Epidermal melanocyte (primary cell): ENCODE data around the gene NADK2.

Experiments used
- DNase-seq: peaks from one replicate; pipeline ENCODE4 v3.0.0; 2011; ENCODE audit warnings: low spot score; ENCODE audit not compliant: insufficient read length

NADK2 gene

DNA sequence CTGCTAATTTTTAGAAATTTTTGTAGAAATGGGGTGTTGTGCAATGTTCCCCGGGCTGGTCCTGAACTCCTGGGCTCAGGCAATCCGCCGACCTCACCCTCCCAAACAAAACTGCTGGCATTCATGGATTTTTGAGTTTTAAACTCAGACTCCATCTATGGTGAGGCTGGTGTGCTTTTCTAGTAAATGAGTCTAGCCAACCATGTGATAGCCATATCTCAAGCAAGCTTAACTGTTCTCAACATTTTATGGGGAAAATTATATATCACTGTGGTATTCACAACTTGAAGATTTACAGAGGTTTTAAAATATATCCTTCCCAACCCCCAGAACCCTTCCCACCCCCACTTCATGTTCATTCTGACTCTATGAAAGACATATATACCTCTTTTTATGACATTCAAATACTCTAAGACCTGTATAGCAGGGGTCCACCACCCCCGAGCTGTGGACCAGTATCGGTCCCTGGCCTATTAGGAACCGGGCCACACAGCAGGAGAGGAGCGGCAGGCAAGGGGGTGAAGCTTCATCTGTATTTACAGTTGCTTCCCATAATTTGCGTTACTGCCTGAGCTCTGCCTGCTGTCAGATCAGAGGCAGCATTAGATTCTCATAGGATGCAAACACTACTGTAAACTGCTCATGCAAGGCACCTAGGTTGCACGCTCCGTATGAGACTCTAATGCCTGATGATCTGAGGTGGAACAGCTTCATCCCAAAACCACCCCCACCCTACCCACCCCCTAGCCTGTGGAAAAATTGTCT, 4.5 kb upstream of the NADK2 start:
- no peak for DNase-seq

DNA sequence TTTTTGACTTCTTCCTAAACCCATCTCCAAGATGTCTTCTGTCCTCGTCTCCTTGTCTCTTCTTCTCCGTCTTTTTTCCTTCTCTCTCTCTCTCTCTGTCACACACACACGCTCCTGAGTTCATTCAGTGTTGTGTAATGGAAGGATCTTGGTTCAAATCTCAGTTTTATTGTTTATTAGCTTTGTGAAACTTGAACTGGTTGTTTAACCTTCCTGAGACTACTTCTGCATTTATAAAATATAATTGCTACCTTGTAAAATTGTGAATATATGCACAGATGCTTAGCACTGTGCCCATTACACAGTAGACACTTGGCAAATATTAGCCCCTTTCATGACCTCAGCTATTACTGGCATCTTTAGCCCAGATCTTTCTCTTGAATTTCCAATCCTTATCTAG, 2.4 kb upstream of the NADK2 start:
- no peak for DNase-seq

DNA sequence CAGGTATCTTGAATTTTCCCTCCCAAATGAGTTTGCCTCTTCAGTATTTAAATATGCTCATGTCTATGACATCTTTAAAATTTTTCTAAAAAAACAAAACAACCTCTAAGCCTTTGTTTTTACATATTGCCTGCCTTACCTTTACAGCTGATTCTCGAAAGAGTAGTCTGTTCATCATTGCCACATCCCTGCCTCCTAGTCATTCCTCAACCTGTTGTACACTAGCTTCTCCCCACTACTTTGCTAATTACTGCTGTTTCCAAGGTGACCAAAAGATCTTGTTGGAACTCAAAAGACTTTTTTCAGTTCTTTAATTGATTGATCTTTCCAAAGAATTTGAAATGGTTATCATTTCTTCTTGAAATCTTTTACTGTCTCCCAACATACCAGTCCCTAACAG, 1.9 kb upstream of the NADK2 start:
- no peak for DNase-seq

DNA sequence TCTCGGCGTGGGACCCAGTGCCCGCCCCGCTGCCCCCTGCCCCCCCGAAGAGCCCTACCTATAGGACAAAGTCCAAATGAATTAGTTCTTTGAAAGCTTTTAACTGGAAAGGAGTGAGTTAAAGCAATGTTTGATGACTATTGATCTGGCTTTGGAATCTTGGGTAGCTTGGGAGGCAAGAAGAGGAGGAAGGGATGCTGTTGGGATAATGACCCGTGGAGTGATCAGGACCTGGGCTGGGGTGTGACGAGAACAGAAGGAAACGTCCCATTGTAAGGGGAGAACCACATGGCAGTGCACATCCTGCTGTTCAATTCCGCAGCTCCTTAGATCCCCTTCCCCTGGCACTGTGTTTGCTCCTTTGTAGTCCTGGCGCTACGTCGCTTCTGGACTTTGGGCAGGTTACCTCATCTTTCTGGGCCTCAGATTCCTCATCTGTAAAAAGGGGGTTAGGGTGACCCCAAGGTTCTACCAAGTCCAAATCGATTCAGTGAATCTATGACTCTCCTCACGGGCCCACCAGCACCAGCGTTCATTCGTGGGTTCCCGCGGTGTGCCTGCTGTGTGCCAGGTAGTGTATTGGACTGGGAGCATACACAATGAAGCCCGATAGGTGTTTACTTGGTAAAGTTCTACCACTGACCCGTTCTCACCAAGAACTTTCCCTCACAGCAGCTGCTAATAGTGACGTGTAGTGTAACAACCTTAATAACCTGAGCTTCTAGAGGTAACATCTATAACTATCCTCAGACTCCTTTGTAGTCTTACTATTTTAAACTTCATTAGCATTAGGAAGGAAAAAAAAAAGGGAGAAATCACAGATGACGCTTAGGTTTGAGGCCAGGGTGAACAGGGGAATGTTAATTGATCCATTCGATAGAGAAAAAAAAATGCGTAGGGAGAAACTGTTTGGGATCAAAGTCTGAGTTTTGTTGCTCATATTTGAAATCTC, 1.1 kb upstream of the NADK2 start:
- no peak for DNase-seq

DNA sequence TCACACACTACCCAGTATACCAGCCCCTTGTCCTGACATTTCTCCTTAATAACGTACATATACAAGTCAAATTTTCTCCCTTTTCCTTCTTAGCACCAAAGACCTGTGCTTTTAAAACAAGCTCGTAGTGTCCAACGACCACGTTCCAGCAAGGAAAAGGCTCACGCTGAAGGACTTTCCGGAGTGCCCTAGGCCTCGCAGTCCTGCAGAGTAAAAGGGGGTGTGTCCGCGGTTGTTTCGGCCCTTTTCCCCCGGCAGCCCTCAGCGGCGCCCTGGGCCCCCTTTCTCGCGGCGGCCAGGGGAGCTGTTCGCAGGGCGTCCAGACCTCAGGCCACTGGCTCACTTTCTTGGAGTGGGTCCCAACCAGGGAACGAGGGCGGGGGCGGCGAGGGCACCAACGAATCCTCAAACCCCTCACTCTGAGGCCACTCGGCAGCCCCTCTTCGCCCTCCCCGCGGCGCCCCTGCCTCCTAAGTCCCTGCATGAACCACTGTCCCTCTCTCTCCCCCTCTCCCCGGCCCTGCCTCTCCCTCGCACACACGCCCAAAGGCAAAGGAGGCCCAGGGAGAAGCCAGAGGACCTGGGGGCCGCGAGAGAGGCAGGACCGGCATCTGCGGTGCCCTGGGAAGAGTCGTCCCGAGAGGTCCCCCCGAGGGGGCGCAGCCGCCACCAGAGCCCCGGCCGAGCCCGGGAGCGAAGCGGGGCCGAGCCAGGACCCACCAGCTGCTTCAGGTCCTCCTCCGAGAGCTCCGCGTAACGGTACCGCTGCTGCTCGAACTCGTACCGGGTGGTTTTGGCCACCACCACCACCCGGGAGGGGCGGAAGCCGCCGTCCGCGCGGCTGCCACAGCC, 720 bp downstream of the NADK2 start:
- DNase-seq: no peak

DNA sequence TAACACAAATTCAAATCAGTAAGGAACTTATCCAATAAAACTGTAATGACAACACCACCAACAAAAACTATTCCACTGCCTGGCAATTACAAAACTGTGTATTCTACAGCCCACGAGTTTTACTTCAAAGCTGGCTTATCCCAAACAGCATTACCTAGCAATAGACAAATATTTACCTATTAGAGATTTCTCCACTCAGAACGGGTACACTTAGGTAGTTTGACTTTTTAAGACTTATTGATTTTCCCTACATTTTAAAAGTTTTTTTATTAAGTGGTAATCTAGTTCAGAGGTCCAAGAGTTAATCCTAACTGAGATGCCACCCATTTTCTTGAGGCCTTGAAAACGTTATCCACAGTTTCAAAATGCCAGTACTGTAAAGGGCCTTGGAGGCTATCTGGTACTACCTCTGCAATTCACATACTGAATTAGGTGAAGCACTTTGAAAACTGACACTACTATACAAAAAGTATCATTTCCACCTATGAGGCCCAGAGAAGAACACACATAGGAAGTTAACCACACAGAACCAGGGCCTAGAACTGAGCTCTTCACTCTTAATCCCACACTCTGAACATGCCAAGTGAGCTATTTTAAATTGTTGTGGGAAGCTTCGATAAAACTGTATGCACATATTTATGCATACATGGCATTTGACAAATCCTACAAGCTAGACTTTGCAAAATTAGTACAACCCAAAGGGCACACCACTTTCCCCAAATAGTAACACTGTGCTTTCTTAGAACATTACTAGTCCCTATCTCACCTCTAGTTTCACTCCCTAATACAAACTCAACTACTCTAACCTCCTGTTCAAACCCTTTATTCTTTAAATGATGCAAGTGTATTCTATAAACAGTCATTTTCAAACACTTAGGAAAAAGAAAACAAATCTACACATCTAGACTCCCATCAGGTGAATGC, 2.1 kb downstream of the NADK2 start:
- no peak for DNase-seq

DNA sequence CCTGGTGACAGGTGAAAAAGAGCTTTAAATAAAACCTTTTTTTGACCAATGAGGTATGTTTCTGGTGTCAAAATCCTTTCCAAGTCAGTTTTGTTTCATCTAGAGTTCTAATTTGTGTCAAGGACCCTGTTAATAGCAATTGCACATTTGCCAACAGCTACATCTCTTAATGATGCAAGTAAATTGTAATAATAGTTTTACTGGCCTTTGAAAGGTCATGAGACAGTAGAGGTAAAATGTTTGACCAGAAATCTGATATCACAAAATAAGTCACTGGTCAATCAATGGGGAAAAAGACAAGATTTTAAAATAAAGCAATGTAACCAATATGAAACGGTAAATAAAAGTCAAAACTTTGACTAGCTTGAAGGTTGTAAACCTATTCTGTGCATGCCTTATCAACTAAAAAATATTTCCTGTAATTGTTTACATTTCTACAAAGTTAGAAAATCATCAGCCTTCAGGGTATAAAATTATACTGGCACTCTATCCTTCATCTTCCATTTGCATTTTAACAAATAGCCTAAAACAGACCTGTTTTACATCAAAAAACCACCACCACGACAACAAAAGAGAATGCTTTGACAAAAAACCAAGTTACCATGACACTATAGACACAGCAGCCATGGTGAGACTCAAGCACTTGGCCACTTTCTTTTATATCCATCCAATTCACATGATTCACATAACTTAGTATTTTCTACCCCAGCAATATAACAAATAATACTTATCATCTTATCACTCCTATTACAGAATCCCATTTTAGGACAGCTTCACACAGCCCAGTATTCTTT, 3.0 kb downstream of the NADK2 start:
- no peak for DNase-seq

DNA sequence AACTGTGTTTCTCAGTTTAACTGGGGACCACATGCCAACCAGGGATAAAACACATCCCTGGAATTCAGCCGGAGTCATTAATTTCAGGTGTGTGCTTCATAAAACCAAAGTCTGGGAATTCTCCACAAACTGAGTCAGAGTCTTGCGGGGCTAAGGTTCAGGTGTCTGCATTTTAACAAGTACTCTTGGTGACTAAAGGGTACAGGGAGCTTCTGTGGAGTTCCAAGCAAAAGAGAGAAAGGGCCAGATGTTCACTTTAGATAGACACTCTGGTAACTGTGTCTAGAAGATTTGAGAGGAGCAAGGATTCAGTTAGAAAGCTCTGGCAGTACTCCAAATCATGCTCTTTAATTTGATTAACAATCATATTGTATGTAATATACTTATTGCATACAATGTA, 4.0 kb downstream of the NADK2 start:
- DNase-seq: no peak

DNA sequence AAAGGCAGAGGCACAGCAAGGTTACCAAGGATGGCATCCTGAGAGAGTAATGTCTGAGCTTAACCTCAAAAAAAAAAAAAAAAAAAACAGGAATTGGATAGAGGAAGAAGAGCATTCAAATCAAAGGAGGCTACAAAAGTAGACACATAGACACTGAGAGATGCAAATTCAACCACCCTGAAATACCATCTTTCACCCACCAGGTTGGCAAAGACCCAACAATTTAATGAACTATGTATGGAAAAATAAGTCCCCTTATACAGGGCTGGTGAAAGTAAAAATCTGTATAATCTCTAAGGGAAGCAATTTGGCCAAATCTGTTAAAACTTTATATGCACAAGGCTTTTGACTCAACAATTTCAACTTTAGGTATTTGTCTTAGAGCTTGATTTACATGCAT, 4.9 kb downstream of the NADK2 start:
- DNase-seq: no peak

DNA sequence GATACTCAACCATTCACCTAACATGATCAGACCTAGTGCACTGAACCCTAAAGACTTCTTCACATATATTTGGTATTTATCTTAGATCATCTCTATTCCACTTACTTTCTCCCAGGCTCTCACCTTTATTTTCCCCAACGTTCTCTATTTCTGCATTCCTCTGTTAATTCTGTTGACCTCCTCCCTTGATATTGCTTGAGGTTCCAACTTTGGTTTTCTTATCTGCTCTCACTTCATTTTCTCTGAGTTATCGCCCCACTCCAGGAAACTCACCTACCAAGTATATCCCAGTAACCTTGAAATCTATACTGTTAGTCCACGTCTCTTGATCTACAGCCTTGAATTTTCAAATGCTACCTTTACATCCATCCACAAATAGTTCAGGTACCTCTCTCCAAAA, 9.2 kb downstream of the NADK2 start:
- DNase-seq: no peak

DNA sequence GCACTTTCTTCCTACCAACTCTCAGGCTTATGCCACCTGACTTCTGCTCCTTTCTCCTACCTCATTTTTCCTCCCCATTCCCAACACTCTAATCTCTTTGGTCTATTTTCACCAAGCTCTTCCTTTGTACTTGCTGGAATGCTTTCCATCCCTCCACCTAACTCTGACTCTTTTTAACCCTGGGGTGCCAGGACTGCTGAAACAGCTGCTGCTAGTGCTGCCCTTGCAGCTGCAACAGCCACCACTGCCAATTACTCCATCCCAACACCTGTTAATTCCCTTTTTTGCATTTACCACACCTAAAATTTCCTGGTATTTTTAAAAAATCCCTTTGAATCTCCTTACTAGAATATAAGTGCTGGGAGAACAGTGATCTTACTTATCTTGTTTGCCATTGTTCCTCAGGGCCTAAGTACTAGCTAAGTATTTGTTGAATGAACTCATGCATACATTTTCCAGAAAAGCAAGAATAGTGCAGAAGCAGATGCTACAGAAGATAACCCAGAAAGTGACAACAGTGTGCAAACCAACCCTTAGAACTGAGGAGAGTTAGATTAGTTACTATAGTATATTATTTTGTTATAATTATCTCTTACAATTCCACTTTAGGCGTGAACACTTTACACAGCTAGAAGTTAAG, 11.5 kb downstream of the NADK2 start:
- DNase-seq: no peak

DNA sequence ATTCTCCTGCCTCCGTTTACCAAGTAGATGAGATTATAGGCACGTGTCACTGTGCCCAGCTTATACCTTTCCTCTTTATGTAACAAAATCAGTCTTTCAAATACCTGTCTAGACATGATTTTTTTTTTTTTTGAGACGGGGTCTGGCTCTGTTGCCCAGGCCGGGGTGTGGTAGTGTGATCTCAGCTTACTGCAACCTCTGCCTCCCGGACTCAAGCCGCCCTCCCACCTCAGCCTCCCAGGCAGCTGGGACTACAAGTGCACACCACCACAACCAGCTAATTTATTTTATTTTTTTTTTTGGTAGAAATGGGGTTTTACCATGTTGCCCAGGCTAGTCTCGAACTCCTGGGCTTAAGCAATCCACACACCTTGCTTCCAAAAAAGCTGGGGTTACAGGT, 13.2 kb downstream of the NADK2 start:
- no peak for DNase-seq

DNA sequence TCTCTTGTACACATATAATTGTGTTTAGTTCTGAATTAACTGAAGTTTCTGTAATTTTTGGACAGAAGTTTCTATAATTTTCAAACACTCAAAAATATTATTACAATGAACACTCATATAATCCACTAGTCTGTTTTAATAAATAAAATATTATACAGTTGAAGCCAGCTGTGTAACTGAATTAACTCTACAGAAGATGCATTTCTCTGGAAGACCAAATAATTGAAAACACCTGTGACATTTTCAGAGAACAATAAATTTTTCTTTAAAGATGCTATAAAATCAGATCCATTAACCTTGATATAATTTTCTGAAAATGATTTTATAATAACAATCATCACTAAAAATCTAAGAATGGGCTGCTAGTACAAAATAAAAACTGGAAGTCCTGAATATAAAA, 14.7 kb downstream of the NADK2 start:
- DNase-seq: no peak

DNA sequence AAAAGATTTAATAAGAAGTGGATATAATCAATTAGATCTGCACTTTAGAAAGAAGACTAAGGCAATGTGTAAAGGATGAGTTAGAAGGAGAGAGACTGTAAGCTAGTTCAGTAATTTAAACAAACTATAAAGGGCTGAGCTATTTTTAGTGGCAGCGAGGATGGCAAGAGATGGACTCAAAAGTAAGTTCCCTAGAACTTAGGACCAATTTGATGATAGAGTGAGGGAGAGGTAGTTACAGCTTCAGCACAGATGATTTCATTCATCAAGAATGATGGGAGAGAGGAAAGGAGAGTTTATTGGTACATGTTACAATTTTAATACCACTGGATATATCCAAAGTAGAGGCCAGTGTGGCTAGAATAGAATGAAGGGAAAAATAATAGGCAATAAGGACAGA, 19.1 kb downstream of the NADK2 start:
- DNase-seq: no peak

DNA sequence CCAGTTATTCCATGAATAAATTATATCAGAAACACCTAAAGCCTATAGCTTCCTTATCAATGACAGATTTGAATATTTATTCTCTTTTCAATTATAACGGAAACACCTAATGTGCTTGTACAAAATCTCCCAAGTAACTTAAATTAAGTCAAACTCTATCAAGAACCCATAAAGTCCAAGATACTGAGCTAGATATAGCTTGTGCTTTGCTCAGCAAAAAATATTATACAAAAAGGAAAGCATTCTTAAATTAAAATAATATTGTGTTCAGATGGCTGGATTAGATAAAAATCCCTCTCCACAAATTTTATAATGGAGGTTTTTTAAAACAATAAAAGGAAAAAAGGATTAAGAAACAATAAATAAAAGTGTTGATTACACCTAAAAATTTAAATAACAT, 23.7 kb downstream of the NADK2 start:
- no peak for DNase-seq

DNA sequence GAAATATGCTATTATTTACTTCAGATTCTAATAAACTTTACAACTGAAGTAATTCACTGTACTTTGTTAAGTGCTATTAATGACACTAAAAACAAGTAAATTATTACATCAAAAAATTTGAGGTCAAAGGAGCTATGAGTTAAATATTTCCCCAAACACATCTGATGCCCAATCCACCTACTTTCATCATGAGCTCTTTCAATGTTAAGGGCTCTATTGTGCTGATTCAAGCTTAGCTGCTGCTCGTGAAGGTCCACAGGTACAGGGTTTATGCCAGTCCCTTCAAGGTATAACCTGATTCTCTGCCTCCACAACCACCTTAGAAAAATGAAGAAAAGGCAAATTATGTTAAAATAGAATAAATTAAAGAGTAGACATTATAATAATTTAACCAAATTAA, 24.2 kb downstream of the NADK2 start:
- no peak for DNase-seq

DNA sequence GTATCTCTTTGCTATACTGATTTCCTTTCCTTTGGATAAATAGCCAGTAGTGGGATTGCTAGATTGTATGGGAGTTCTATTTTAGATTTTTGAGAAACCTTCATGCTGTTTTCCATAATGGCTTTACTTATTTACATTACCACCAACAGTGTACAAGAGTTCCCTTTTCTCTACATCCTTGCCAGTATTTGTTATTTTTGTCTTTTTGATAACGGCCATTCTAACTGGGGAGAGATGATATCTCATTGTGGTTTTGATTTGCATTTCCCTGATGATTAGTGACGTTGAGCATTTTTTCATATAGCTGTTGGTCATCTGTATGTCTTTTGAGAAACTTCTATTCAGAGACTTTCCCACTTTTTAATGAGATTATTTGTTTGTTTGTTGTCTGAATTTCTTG, 25.8 kb downstream of the NADK2 start:
- DNase-seq: no peak

DNA sequence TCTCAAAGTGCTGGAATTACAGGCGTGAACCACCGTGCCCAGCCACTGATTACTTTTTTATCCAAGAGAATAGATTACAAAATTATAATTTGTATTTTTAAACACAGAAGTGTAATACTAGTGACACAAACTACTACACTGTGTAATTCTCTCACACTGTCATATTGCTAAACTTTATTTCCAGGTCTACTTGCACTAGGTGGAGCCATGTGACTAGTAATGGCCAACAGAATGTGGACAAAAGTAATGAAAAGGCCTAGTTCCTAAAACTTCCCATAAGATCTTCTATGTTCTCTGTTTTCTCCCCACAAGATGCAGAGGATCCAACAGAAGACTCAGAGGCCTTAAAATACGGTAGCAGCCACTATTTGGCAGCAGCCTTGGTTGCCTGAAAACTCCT, 27.3 kb downstream of the NADK2 start:
- DNase-seq: no peak

DNA sequence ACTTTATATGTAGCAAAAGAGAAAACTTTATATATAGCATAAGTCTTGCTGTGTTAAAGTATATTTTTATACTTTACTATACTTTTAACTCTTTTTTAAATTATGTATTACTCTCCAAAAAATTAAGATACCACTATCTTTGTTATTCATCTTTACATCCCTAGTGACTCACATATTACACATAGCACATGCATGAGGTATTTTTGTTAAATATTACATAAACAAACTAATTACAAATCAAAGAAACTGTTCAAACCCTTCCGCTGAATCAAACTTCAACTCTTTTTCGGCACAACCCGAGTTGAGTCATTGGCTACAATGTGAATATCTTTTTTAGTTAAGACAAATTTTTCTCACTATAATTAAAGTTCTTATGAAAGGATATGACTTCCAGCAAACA, 32.1 kb downstream of the NADK2 start:
- no peak for DNase-seq
